Islet precursor cell (in vitro differentiated cells): ENCODE measurements around the gene MKX.

Experiments used
- DNase-seq: peaks from one replicate; pipeline ENCODE4 v3.0.0-alpha.2; 2018

The MKX gene

GRCh38 chr10:27643301-27643700, 102.3 kb downstream of the MKX start:
- DNase-seq, result no peak

GRCh38 chr10:27642023-27642589, 103.5 kb downstream of the MKX start:
- DNase-seq, result no peak

- DNase-seq, result no peak
Observed at GRCh38 chr10:27638071-27638750, 107.4 kb downstream of the MKX start.

GRCh38 chr10:27637601-27638000, 108.0 kb downstream of the MKX start:
- DNase-seq, result no peak

- DNase-seq, result no peak
Observed at GRCh38 chr10:27636816-27637215, 108.8 kb downstream of the MKX start.

GRCh38 chr10:27635699-27636270, 109.8 kb downstream of the MKX start:
- no peak for DNase-seq

- no peak for DNase-seq
Observed at GRCh38 chr10:27635290-27635689, 110.3 kb downstream of the MKX start.

GRCh38 chr10:27628621-27629020, 117.0 kb downstream of the MKX start:
- DNase-seq, result no peak

- DNase-seq, result no peak
Observed at GRCh38 chr10:27626890-27627289, 118.7 kb downstream of the MKX start.

- DNase-seq, result no peak
Observed at GRCh38 chr10:27625452-27626211, 120.0 kb downstream of the MKX start.

GRCh38 chr10:27624941-27625340, 120.7 kb downstream of the MKX start:
- no peak for DNase-seq
